D721Med (cell line): ENCODE results near the gene CCDC191.

ENCODE experiments used
- DNase-seq: peaks from one replicate; pipeline ENCODE4 v3.0.0; 2011; ENCODE audit warnings: low spot score; ENCODE audit not compliant: insufficient read length
- FAIRE-seq: peaks from 2 replicates; lab custom pipeline; 2011; peaks lifted over from hg19 to GRCh38; lab: Jason Lieb, UNC
- TF ChIP-seq, protein P1 (sequence below): IDR thresholded peaks from 2 replicates; pipeline ENCODE4 v1.5.1; 2012; ENCODE audit warnings: mild to moderate bottlenecking, control low read depth; ENCODE audit not compliant: insufficient read depth; ENCODE audit errors: missing control alignments

The CCDC191 gene

DNA sequence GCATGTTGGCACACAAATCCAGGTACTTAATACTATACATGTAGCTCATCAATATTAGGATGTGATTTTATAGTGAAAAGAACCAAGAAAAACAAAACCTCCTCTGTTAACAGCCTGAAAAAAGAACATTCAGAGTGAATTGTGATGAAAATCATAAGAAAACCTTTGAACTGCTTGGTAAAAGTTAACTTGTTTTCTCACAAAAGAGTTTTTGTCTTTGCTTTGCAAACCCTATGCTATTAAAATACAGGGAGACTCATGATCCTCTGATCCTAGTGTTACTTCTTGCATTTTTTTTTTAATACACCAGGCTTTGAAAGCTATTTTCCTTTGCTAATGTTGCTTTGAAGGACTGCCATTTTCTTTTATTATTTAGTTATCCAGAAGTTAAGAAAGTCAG lies 23.9 kb upstream of the CCDC191 start:
- no peak for FAIRE-seq
- DNase-seq, result no peak
- TF ChIP-seq, protein P1, sequence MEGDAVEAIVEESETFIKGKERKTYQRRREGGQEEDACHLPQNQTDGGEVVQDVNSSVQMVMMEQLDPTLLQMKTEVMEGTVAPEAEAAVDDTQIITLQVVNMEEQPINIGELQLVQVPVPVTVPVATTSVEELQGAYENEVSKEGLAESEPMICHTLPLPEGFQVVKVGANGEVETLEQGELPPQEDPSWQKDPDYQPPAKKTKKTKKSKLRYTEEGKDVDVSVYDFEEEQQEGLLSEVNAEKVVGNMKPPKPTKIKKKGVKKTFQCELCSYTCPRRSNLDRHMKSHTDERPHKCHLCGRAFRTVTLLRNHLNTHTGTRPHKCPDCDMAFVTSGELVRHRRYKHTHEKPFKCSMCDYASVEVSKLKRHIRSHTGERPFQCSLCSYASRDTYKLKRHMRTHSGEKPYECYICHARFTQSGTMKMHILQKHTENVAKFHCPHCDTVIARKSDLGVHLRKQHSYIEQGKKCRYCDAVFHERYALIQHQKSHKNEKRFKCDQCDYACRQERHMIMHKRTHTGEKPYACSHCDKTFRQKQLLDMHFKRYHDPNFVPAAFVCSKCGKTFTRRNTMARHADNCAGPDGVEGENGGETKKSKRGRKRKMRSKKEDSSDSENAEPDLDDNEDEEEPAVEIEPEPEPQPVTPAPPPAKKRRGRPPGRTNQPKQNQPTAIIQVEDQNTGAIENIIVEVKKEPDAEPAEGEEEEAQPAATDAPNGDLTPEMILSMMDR, result no peak

DNA sequence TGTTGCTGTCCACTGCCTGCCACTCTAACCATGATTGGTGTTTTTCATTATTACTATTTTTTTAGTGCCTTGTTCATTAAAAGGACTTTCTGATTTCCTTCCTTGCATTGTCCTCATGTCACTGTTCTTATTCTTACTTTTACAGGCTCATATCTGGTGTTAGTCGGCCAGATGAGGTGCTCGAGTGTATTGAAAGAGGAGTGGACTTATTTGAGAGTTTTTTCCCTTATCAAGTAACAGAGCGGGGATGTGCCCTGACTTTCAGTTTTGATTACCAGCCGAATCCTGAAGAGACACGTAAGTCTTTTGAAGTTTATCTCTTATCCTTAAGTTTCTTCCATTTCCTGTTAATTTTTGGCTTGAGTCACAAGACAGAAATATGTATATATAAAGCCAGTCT lies 23.4 kb upstream of the CCDC191 start:
- no peak for FAIRE-seq
- TF ChIP-seq, protein P1, result no peak
- DNase-seq, result no peak

DNA sequence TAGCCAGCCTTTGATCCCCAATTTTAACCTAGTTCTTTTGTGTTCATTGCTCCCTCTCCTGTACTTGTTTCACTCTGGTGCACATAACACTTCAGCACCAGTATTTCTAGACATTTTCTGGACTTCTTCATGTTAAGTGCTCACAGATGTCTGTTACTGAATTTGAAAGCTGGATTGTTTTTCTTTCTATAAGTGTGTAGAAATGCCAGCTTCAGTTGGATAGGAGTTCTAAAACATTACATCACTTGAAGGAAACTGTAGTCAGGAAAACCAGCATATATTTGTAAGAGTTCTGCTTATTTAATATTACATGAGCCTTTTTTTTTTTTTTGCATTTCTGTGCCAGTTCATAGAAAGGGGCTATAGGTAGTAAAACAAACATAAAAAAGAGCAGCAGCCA lies 21.8 kb upstream of the CCDC191 start:
- no peak for DNase-seq
- TF ChIP-seq, protein P1, result no peak
- no peak for FAIRE-seq

DNA sequence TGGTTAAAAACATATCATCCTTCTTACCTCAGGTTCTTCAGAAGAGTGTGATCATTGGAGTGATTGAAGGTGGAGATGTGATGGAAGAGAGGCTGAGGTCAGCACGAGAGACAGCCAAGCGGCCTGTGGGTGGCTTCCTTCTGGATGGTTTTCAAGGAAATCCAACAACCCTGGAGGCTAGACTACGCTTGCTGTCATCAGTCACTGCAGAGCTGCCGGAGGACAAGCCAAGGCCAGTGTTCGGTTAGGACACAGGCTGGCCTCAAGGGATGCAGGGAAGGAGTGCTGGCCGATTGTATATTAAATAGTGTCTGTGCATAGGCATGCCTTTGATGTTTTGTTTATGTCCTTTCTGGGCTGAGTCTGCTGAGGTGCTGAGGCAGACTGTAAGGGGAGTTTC lies 20.4 kb upstream of the CCDC191 start:
- TF ChIP-seq, protein P1, result no peak
- DNase-seq (no peak), FAIRE-seq (no peak)

DNA sequence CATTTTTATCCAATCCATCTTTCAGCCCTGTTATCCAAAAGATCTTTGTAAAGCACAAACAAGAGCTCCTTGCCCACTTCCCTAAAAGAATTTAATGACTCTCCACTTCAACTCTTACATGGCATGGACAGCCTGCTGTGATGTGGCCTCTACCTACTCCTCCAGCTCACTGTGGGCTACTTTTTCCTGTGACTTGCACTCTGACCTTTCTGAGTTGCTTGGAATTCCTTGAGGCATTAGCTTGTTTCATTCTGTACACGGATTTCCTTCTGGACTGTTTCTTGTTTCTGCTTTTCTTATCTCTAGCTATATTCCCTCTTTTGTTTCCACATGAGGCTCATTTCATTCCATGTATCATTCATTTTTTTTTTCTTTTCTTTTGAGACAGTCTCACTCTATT lies 15.5 kb upstream of the CCDC191 start:
- FAIRE-seq (no peak), DNase-seq (no peak)
- TF ChIP-seq, protein P1, result no peak

DNA sequence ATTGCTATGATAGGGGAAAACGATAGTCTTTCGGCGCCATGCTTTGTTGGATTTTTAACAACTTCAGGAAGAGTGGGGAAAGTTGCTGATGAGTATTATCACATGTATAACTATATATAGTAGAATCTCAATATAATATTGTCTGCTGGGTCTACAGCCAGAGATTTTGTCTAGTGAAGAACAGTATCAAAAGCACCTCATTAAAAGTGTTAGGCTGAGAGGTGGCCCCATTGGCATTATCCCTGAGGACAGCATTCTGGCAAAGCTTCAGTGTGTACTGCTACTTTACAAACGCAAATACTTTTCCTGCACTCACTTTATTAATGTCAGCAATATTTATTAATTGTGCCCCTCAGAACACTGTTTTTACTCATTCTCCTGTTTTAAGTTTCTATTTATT lies 12.0 kb upstream of the CCDC191 start:
- no peak for FAIRE-seq
- TF ChIP-seq, protein P1, result no peak
- no peak for DNase-seq

DNA sequence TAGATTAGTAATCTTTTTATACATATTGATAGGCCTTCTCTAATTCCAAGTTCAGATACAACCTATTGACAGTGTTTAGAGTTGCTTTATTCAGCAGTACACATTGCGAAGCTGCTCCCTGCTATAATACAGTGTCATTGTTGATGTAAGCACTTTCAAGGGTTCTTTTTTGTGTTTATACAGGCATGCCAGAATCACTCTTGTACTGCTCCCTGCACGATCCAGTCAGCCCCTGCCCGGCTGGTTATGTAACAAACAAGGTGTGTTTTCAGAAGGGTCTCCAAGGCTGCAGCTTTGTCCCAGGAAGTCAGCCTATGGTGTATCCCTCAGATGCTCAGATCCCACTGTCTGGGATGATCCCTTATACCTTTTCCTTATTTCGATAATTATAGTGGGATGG lies 11.5 kb upstream of the CCDC191 start:
- DNase-seq, result no peak
- FAIRE-seq, result no peak
- TF ChIP-seq, protein P1, result no peak
